ENCODE data around the gene NPSR1.

Gene NPSR1

GRCh38 chr7:34723338-34723737 is 65.3 kb downstream of the NPSR1 start:
- no peak for DNase-seq

DNA sequence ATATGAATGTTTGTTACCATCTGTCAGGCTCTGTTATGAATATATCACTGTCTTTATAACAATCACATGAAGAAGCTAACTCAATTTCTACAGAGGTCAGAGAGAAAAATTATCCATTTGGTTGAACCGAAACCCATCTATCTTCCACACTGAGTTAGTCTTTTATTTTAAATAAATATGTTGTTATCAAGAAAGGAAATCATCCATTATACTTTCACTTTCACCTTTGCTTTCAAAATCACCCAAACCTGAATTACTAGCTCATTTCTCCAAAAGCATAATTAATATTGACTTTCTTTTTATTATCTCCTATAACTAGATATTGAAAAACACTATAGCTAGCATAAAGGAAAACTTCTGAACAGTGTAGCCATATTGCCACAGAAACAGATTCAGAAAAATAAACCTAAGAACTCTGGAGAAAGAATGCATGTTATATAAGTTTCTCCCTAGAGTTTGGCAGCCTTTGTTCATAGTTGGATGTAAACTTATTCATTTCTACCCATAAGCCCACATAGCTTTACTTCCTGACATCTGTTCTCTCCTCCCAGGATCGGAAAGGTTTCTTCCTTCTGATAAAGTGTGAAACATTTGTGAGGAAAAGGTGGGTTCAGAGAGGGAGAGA is 66.0 kb downstream of the NPSR1 start:
- no peak for DNase-seq

DNA sequence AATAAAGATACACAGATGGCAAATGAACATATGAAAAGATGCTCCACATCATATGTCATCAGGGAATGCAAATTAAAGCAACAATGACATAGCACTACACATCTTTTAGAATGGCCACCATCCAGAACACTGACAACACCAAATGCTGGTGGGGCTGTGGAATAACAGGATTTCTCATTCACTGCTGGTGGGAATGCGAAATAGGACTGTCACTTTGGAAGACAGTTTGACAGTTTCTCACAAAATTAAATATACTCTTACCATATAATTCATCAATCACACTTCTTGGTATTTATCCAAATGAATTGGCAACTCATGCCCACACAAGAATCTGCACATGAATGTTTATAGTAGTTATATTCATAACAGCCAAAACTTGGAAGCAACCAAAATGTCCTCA is 68.2 kb downstream of the NPSR1 start:
- no peak for DNase-seq

DNA sequence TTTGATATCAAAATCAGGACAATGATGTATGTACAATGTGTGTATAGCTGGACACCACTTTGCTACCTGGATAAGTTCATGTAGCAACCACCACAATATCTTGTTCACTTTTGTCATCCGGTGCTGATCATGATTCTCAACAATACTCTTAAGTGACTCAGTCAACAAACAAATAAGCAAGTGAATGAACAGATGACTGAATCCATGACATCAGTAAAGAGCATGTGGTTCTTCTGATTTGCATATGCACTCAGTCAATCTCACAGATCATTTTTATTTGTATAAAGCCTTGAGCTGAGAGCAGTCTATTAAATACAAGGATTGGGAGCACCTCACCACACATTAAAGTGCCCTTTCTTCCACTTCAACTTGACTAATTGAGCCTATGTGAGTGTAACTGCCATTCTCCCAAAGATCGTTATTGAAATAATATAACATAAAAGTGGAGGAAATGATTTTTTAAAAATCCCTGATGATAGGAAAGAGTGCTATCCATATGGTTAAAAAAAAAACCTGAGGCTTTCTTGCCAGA is 69.5 kb downstream of the NPSR1 start:
- no peak for DNase-seq

GRCh38 chr7:34728156-34728555 is 70.1 kb downstream of the NPSR1 start:
- DNase-seq, result no peak

DNA sequence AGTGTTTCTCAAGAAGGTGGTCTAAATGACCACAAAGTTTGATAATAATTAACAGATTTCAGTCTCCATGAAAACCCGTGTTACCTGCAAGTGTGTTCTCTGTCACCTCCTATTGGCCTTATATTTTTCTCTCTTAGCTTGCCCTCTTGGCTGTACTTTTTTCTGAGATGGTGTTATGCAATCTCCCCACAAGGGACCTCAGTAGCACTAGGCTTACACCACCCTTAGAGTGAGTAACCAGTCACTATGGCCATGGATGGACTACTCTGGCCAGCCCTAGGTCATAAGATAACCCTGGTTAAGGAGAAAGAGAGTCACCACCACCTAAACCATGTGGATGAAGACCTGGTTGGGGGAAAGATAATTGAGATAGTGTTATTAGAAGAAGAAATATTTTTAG is 76.8 kb downstream of the NPSR1 start:
- no peak for DNase-seq

GRCh38 chr7:34735526-34735925 is 77.5 kb downstream of the NPSR1 start:
- DNase-seq, result no peak

DNA sequence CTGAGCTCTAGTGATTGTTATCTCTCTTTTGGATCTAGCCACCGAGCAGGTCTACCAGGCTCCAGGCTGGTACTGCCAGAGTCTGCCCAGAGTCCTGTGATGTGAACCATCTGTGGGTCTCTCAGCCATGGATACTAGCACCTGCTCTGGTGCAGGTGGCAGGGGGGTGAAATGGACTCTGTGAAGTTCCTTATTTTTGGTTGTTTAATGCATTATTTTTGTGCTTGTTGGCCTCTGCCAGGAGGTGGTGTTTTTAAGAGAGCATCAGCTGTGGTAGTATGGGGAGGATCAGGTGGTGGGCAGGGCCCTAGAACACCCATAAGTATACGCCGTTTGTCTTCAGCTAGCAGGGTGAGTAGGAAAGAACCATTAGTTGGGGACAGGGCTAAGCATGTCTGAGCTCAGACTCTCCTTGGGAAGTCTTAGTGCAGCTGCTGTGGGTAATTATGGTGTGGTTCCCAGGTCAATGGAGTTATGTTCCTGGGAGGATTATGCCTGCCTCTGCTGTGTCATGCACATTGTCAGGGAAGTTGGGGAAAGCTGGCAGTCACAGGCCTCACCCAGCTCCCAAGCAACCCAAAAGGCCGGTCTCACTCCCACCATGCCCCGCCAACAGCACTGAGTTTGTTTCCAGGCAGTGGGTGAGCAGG is 81.8 kb downstream of the NPSR1 start:
- no peak for DNase-seq

GRCh38 chr7:34740840-34741239 is 82.8 kb downstream of the NPSR1 start:
- no peak for DNase-seq

GRCh38 chr7:34747176-34747781 is 89.3 kb downstream of the NPSR1 start:
- no peak for DNase-seq

- DNase-seq, result no peak
These were observed 90.1 kb downstream of the NPSR1 start for GRCh38 chr7:34747867-34748727.

GRCh38 chr7:34748728-34749089 is 90.7 kb downstream of the NPSR1 start:
- DNase-seq, result no peak

DNA sequence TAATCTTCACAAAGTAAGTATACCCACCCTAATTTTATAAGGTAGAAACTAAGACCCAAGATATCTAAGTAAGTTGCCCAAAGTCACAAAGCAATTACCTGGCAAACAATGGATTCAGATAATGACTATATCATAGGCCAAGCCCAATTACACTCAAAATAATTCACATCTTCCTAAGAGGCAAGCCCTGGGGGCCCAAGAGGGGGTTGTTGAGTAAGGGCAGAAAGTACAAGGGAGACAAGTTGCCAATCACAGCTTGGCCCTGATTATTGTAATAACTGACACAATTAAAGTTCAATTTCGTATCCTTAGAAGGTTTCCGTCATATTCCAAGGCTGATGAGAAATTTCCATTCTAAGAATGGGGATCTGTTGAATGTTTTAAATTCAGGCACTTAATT is 91.4 kb downstream of the NPSR1 start:
- no peak for DNase-seq

GRCh38 chr7:34750209-34750608 is 92.2 kb downstream of the NPSR1 start:
- DNase-seq, result no peak

- DNase-seq, result no peak
These were observed 92.6 kb downstream of the NPSR1 start for GRCh38 chr7:34750636-34751035.

DNA sequence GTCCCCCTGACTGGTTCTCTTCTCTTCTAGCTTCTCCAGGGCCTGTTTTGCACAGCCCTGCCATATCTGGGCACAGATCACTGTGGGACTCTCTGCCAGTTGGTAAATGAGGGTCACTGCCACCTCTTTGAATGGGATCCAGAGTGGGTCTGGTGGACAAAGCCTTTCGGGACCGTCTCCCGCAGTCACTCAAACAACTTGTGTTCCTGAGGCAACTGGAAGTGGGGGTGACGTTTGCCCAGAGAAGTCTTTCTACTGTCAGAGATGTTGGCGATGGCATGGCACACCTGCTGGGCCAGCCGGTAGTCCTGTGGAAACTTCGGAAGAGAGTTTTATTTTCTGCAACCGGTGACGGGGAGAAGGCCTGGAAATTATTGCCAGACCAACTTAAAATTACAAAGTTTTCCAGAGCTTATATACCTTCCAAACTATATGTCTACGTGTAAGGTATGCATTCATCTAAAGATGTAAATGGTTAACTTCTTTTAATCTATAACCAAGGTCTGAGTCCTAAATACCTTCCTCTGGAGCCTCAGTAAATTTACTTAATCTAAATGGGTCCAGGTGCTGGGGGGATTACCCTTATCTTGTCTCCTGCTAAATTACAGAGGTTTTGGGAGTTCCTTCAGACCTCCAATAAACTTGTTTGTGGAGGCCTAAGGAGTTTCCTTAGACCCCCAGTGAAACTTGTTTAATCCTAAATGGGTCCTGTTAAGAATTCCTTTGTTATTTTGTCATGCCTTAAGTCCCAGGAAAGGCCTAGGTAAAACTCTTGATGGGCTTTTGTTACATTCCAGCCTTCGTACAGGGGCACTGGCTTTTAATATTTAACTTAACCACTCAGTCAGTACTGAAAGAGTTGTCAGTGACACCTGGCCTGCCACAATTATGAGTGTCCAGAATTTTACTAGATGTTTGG is 94.0 kb downstream of the NPSR1 start:
- DNase-seq, result no peak

DNA sequence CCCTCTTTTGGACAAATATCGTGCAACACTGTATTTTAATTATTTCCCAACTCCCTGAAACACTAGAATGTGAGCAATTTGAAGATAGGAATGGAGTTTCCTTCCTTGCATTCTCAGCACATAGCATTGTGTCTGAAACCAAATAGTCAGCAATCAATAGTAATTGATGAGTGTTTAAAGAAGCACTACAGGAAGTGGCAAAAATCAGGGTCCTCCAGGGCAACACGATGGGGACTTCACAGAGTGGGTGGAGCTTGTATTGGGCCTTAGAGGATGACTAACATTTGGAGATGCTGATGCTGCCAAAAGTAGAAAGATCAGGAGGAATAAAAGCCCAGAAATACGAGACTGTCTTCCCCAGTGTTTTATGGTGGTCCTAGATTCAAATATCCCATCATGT is 94.9 kb downstream of the NPSR1 start:
- DNase-seq, result no peak

- no peak for DNase-seq
These were observed 97.0 kb downstream of the NPSR1 start for GRCh38 chr7:34755008-34755407.

GRCh38 chr7:34756025-34756437 is 98.0 kb downstream of the NPSR1 start:
- no peak for DNase-seq

- DNase-seq, result no peak
These were observed 98.7 kb downstream of the NPSR1 start for GRCh38 chr7:34756691-34757090.

- no peak for DNase-seq
These were observed 99.6 kb downstream of the NPSR1 start for GRCh38 chr7:34757570-34758110.

GRCh38 chr7:34758111-34758601 is 100.1 kb downstream of the NPSR1 start:
- no peak for DNase-seq
